Stomach (tissue), 9 donors: ENCODE measurements around the gene CAPS. TPM values are rescaled to one million over a fixed set of nuclear protein-coding genes. Genes with fewer than 3 reads are reported as not detected.

Source experiments
- DNase-seq, 2 donors: peaks; one replicate each; pipeline versions ENCODE4 v3.0.0 to v3.0.0-alpha.2; 2013 to 2019
- H3K27ac ChIP-seq, 5 donors: fragments of 200-600 bp in 4 of 5; sonication (generic) in 4 of 5; one replicate each; pipeline ENCODE4 v1.5.1; 2013 to 2019; ENCODE audit warnings: mild to moderate bottlenecking in 1 of 5, moderate library complexity in 1 of 5
- H3K27me3 ChIP-seq, 3 donors: fragments of 200-600 bp; sonication (generic); one replicate each; pipeline ENCODE4 v1.5.1; 2017 to 2019; ENCODE audit warnings: mixed run types in 1 of 3
- H3K36me3 ChIP-seq, 4 donors: fragments of 200-600 bp; sonication (generic); 1 replicate in 3 of 4; 2 replicates in 1 of 4; pipeline ENCODE4 v1.5.1; 2016 to 2019
- H3K4me1 ChIP-seq, 4 donors: fragments of 200-600 bp; sonication (generic); one replicate each; pipeline ENCODE4 v1.5.1; 2016 to 2019
- H3K4me3 ChIP-seq, 4 donors: fragments of 200-600 bp; sonication (generic) in 3 of 4; one replicate each; pipeline ENCODE4 v1.5.1; 2016 to 2019; ENCODE audit warnings: mild to moderate bottlenecking in 1 of 4
- H3K9me3 ChIP-seq, 4 donors: fragments of 200-600 bp; sonication (generic); one replicate each; pipeline ENCODE4 v1.5.1; 2016 to 2019
- CTCF ChIP-seq, 7 experiments: fragments of 450-650 bp in 4 of 7; fragments of 200-600 bp in 3 of 7; sonication (generic) in 3 of 7; IDR thresholded peaks; one replicate each; pipeline ENCODE4 v1.5.1; 2016 to 2019; ENCODE audit warnings: antibody characterized with exemption in 7 of 7, control low read depth in 2 of 7, mild to moderate bottlenecking in 1 of 7
- EP300 ChIP-seq: sonication (generic); formaldehyde crosslinking; IDR thresholded peaks from one replicate; pipeline ENCODE4 v1.6.1; 2017; ENCODE audit warnings: antibody characterized with exemption
- POLR2A ChIP-seq, 4 donors: fragments of 450-650 bp; IDR thresholded peaks; one replicate each; pipeline ENCODE4 v1.6.1; 2016; ENCODE audit warnings: antibody characterized with exemption in 4 of 4, control low read depth in 2 of 4, mild to moderate bottlenecking in 1 of 4, moderate library complexity in 1 of 4
- POLR2AphosphoS5 ChIP-seq, 3 donors: sonication (generic); formaldehyde crosslinking; IDR thresholded peaks; one replicate each; pipeline ENCODE4 v1.6.1; 2016; ENCODE audit warnings: antibody characterized with exemption in 3 of 3
- WGBS, 5 donors: extraction: QIAGEN DNeasy Blood & Tissue Kit in 3 of 5; methylation state at CpG; one replicate each; pipeline versions ENCODE4 v1.1.5 to v1.1.7; 2013 to 2018; 5-methylcytosine and 5-hydroxymethylcytosine counted together
- intact Hi-C: fragments of 100-400 bp; cut with DNase I; formaldehyde crosslinking; loops from one replicate; pipeline ENCODE4 v1.15.1; 2023; ENCODE audit warnings: low total_unique reads
- polyA plus RNA-seq, 3 donors: library from polyadenylated mRNA; stranded (reverse); fragments of 200-250 nt; gene quantifications; one replicate each; pipeline ENCODE4 v1.2.3, GENCODE V29; 2013
- total RNA-seq, 5 donors: library from RNA; depleted of rRNA; stranded (reverse); fragments of >200 nt; gene quantifications; one replicate each; pipeline versions ENCODE4 v1.1.0 to v1.2.3, GENCODE V29; 2014 to 2016
- donor health status: healthy with polysubstance abuse.
- donor health status: Bipolar disorder and iron deficiency.
- donor health status: healthy.

CAPS gene
- total and polyA plus RNA-seq, 8 donors = 27.2 to 143 (median 47.2) TPM

- H3K4me1 ChIP-seq = peaks cover 24 to 58% (median 44%) of the 10 kb centered on the region in 4 donors
- DNase-seq = no peak
- H3K36me3 ChIP-seq = peaks cover 0 to 17% (median 13%) of the 10 kb centered on the region in 4 donors
- no peak for TF ChIP-seq EP300
- TF ChIP-seq POLR2A (IDR thresholded peaks at IDR 0.05) = no peak
- no peak for TF ChIP-seq CTCF (IDR thresholded peaks at IDR 0.05)
- TF ChIP-seq POLR2AphosphoS5 (IDR thresholded peaks at IDR 0.05) = no peak
- no peaks in the 10 kb centered on the region for H3K9me3 ChIP-seq
- peak overlapping the region; percentile 75 to 98 (median 86) for H3K4me3 ChIP-seq
- 1 to 2% (median 1%) methylated on average over 23 to 27 of the region's 27 CpGs for WGBS, 5 donors
- intact Hi-C loops = no loop called here
- no peaks in the 10 kb centered on the region for H3K27me3 ChIP-seq
- H3K27ac ChIP-seq = peak overlapping the region; percentile 87 to 95 (median 92)
These were observed 10.9 kb upstream of the CAPS start for GRCh38 chr19:5903056-5903623.

DNA sequence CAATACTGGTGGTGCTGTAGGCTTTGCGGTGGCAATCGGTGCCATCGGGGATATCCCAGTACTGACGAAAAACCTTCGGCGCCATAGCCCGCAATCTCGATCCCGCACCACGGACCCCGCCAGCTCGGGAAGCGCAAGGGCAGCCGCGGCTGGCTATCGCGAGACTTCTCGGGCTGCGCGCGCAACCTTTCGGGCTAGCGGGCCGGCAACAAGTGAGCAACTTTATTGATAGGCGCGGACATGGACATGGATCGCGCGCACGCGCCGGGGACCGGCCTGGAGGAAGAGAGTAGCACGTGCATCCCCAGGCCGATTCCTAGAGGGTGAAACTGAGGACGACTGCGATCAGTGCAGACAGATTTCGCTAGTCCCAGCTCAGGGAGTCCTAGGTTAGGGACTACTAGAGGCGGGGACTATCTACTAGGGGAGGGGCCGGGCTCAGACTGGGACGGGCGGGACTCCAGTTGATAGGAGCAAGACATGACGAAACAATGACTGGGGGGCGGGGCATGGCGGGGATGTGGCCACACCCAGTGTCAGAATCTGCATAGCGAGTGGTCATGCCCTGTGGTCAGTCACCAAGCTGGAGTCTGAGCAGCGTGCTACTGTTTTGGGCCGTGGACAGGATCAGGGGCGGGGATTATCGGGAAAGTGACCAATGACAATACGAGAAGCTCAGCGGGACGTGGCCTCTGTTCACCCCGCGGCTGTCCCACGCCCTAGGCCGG is 10.3 kb upstream of the CAPS start, which contains the start of gene NDUFA11:
Gene NDUFA11, minus strand, starts transcription at position 167 of the 728 bp plus-strand sequence. Its CDS starts 82 bp downstream, at position 85.
- 0 to 1% (median 0%) methylated on average over 54 to 57 of the region's 57 CpGs for WGBS, 5 donors
- intact Hi-C loops = no loop called here

DNA sequence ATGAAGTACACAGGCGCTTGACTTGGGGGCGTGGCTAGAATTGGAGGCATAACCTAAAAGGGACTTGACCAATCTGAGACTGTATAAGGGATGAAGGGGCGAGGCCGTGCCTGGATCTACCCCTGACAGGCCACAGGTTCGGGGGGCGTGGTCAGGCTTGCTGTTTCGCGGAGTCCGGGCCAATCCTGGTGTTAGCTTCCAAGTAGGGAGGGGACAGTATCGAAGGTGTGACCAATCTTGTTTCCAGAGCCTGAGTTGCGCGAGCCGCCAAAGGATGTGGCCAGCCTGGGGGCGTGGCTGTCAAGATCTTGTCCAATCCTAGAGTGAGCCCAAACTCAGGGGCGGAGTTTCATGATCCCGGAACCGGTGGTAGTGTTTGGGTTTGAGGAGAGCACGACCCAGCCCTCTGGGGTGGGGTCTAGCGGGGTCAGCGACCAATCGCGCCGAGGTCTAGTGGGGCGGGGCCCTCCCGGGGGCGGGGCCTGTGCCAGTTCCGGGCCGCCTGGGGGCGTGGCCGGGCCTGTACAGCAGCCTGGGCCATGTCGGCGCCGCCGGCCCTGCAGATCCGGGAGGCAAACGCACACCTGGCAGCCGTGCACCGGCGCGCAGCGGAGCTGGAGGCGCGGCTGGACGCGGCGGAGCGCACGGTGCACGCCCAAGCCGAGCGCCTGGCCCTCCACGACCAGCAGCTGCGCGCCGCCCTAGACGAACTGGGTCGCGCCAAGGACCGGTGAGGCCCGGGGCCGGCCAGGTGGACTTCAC is 9.5 kb upstream of the CAPS start, which contains the start of gene VMAC:
Gene VMAC, plus strand, starts transcription at position 521 of the 762 bp plus-strand sequence. Its CDS starts 19 bp downstream, at position 540.
- DNase-seq = peak; percentile 100
- no peaks in the 10 kb centered on the region for H3K27me3 ChIP-seq
- H3K4me1 ChIP-seq = peaks cover 24 to 72% (median 52%) of the 10 kb centered on the region in 4 donors
- intact Hi-C loops = no loop called here
- no peaks in the 10 kb centered on the region for H3K9me3 ChIP-seq
- peaks cover 9 to 28% (median 22%) of the 10 kb centered on the region in 4 donors for H3K36me3 ChIP-seq
- no peak for TF ChIP-seq CTCF (IDR thresholded peaks at IDR 0.05)
- TF ChIP-seq POLR2AphosphoS5 (IDR thresholded peaks at IDR 0.05) = peak; percentile 14 to 80 (median 78)
- TF ChIP-seq POLR2A (IDR thresholded peaks at IDR 0.05) = no peak
- TF ChIP-seq EP300 = no peak
- WGBS, 5 donors = 0 to 1% (median 1%) methylated on average over 29 to 61 of the region's 61 CpGs
- peak within 1 kb of the TSS; percentile 91 to 95 (median 93) for H3K27ac ChIP-seq
- peak within 1 kb of the TSS; percentile 75 to 98 (median 90) for H3K4me3 ChIP-seq

More for the DNA sequence above, 10.3 kb upstream of the CAPS start, which contains the start of gene NDUFA11:
- peaks cover 2 to 21% (median 15%) of the 10 kb centered on the region in 4 donors for H3K36me3 ChIP-seq
- H3K27me3 ChIP-seq = no peaks in the 10 kb centered on the region
- peaks cover 24 to 64% (median 48%) of the 10 kb centered on the region in 4 donors for H3K4me1 ChIP-seq
- peak within 1 kb of the TSS; percentile 87 to 95 (median 92) for H3K27ac ChIP-seq
- DNase-seq = peak; percentile 99
- no peak for TF ChIP-seq EP300
- TF ChIP-seq POLR2A (IDR thresholded peaks at IDR 0.05) = no peak
- peak; percentile 82 to 95 (median 84) for TF ChIP-seq POLR2AphosphoS5 (IDR thresholded peaks at IDR 0.05)
- peak in 1 of 7 experiments; percentile 20 for TF ChIP-seq CTCF (IDR thresholded peaks at IDR 0.05)
- H3K9me3 ChIP-seq = no peaks in the 10 kb centered on the region
- peak within 1 kb of the TSS; percentile 75 to 98 (median 90) for H3K4me3 ChIP-seq
